T-cell (primary cell): ENCODE data around the gene POLD4. TPM values are rescaled to one million over a fixed set of nuclear protein-coding genes. Genes with fewer than 3 reads are reported as not detected.
A peak's percentile ranks its signal among the peaks of the same experiment; 100 is the strongest.

Experiments used
- ATAC-seq, 4 experiments: fragments of 200-7000 bp in 3 of 4; fragments of 150-1000 bp in 1 of 4; cut with Tn5 transposase; replicated peaks in 1 of 4; 1 replicate in 3 of 4; 2 replicates in 1 of 4; pipeline ENCODE4 v1.10.0; 2021; ENCODE audit warnings: moderate library complexity in 3 of 4, mild to moderate bottlenecking in 2 of 4, moderate number of reproducible peaks in 1 of 4
- CTCF ChIA-PET, 2 donors: fragments of 300-600 bp; sonication (Branson Sonifier 250); formaldehyde crosslinking; loops; one replicate each; lab custom pipeline; 2022; ENCODE audit warnings: antibody characterized with exemption in 2 of 2; lab: Charles Lee
- POLR2A ChIA-PET, 2 donors: fragments of 300-600 bp; sonication (Branson Sonifier 250); formaldehyde crosslinking; loops; one replicate each; lab custom pipeline; 2022; ENCODE audit warnings: antibody characterized with exemption in 2 of 2; lab: Charles Lee
- DNase-seq, 35 experiments: peaks; one replicate each; pipeline versions ENCODE4 v3.0.0 to v3.0.0-alpha.2; 2013 to 2023
- H3K27ac ChIP-seq: one replicate; pipeline ENCODE4 v1.5.1; 2013; ENCODE audit warnings: low read length
- H3K27me3 ChIP-seq, 2 experiments: replicated peaks in 1 of 2; 1 replicate in 1 of 2; 2 replicates in 1 of 2; pipeline versions ENCODE4 v1.6.1 to v1.7.0; 2013; ENCODE audit warnings: low read length in 1 of 2, mixed read lengths in 1 of 2; ENCODE audit not compliant: control insufficient read depth in 2 of 2, insufficient read depth in 2 of 2; ENCODE audit errors: extremely low read depth in 1 of 2
- H3K36me3 ChIP-seq, 2 donors: 1 replicate in 1 of 2; 2 replicates in 1 of 2; pipeline versions ENCODE4 v1.6.1 to v1.7.0; 2013; ENCODE audit warnings: low read length in 1 of 2; ENCODE audit not compliant: control insufficient read depth in 2 of 2, insufficient read depth in 1 of 2; ENCODE audit errors: extremely low read depth in 1 of 2
- H3K4me1 ChIP-seq, 2 experiments: 1 replicate in 1 of 2; 2 replicates in 1 of 2; pipeline versions ENCODE4 v1.6.1 to v1.7.0; 2013; ENCODE audit warnings: low read length in 2 of 2, mixed read lengths in 1 of 2; ENCODE audit not compliant: insufficient read depth in 2 of 2, control insufficient read depth in 1 of 2; ENCODE audit errors: extremely low read depth in 1 of 2
- H3K4me3 ChIP-seq, 2 donors: 1 replicate in 1 of 2; 2 replicates in 1 of 2; pipeline versions ENCODE4 v1.5.1 to v1.7.0; 2013; ENCODE audit warnings: mild to moderate bottlenecking in 2 of 2, low read length in 1 of 2, moderate library complexity in 1 of 2; ENCODE audit not compliant: control insufficient read depth in 1 of 2; ENCODE audit errors: extremely low read depth in 1 of 2
- H3K9me3 ChIP-seq: 2 replicates; pipeline ENCODE4 v1.7.0; 2013
- H3K27ac Mint-ChIP-seq, 2 donors: one replicate each; pipeline ENCODE4 v1.8.0; 2020 to 2021; ENCODE audit warnings: mild to moderate bottlenecking in 2 of 2, mixed read lengths in 2 of 2
- H3K27me3 Mint-ChIP-seq, 2 donors: one replicate each; pipeline ENCODE4 v1.8.0; 2021 to 2022; ENCODE audit warnings: mixed read lengths in 2 of 2
- H3K36me3 Mint-ChIP-seq: one replicate; pipeline ENCODE4 v1.8.0; 2021; ENCODE audit warnings: mixed read lengths
- H3K4me1 Mint-ChIP-seq, 3 donors: one replicate each; pipeline ENCODE4 v1.8.0; 2020 to 2022; ENCODE audit warnings: mixed read lengths in 3 of 3, mild to moderate bottlenecking in 1 of 3
- H3K4me3 Mint-ChIP-seq, 3 donors: one replicate each; pipeline ENCODE4 v1.8.0; 2020 to 2022; ENCODE audit warnings: mild to moderate bottlenecking in 3 of 3, mixed read lengths in 3 of 3, moderate library complexity in 3 of 3
- H3K9me3 Mint-ChIP-seq, 3 donors: one replicate each; pipeline ENCODE4 v1.8.0; 2020 to 2022; ENCODE audit warnings: mixed read lengths in 3 of 3
- WGBS: methylation state at CpG from one replicate; pipeline ENCODE4 v1.1.5; 2013; ENCODE audit warnings: missing lambda C conversion rate; ENCODE audit not compliant: insufficient coverage; 5-methylcytosine and 5-hydroxymethylcytosine counted together
- total RNA-seq, 35 experiments: library from RNA in 6 of 35; stranded (reverse) in 6 of 35; fragments of 120-200 nt in 1 of 35; gene quantifications; one replicate each; pipeline versions ENCODE4 v1.2.1 to v1.2.4 and lab custom pipeline; 2013 to 2026

Gene POLD4
- total RNA-seq, 5 donors from 2014 or later (not counting 1 experiment from before 2014, with no cell fraction given): 55.1 to 107 (median 98.0) TPM

- DNase-seq (no peak), ATAC-seq (no peak)
- no peak overlapping the region for H3K4me3 ChIP-seq
- Mint-ChIP-seq H3K4me3 (peak overlapping the region; percentile 41 to 55 (median 53)), H3K27ac (peak overlapping the region; percentile 66 to 68), H3K27me3 (no peaks in the 10 kb centered on the region), H3K9me3 (no peaks in the 10 kb centered on the region), H3K4me1 (peaks cover 49 to 58% (median 57%) of the 10 kb centered on the region in 3 donors), H3K36me3 (no peaks in the 10 kb centered on the region)
- H3K27ac ChIP-seq: no peak overlapping the region
- H3K4me1 ChIP-seq: peaks cover 13 to 65% of the 10 kb centered on the region in 2 experiments
- POLR2A ChIA-PET: interaction anchor here in 1 of 2 donors (0.6 kb wide), 1 partner anchor 202 kb away, joined by 3 read pairs; no protein-coding TSS in a partner anchor
- H3K27me3 ChIP-seq: no peaks in the 10 kb centered on the region
- CTCF ChIA-PET: interaction anchor here (0.7 to 0.8 kb wide), 2 partner anchors 53 to 74 kb away, joined by 3 read pairs; no protein-coding TSS in a partner anchor
- no CpG with 5 or more reads among the region's 9 CpGs for WGBS
- H3K9me3 ChIP-seq: no peaks in the 10 kb centered on the region
- H3K36me3 ChIP-seq: no peaks in the 10 kb centered on the region
Observed at GRCh38 chr11:67315325-67315909, 37.9 kb downstream of the POLD4 start.

DNA sequence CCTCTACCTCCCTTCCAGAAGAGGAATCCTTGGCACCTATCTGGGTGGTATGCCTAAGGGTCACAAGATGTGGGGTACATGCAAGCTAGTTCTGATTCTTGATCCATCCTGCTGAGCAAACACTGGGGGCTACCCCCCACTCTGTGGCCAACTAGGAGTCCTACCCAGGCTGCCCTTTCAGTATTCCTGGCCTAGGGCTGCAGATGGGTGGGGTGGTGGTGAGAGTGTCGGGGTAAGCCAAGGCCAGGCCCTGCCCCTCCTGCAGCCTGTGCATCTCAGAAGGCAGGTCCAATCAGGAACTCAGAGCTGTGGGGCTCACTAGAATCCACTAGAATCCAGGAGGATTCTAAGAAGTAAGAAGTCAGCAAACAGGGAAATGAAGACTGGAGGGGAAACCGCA lies 39.1 kb downstream of the POLD4 start:
- H3K27me3 ChIP-seq: no peaks in the 10 kb centered on the region
- no peaks in the 10 kb centered on the region for H3K9me3 ChIP-seq
- POLR2A ChIA-PET: interaction anchor here in 1 of 2 donors (0.7 kb wide), 1 partner anchor 11 kb away, joined by 4 read pairs; no protein-coding TSS in a partner anchor
- peaks cover 49 to 61% (median 49%) of the 10 kb centered on the region in 3 donors for H3K4me1 Mint-ChIP-seq
- no peak for ATAC-seq
- peak overlapping the region; percentile 23 for H3K27ac ChIP-seq
- no peaks in the 10 kb centered on the region for H3K27me3 Mint-ChIP-seq
- no peak overlapping the region for H3K4me3 ChIP-seq
- peaks cover 13 to 65% of the 10 kb centered on the region in 2 experiments for H3K4me1 ChIP-seq
- H3K27ac Mint-ChIP-seq: peak overlapping the region; percentile 84 to 92
- H3K36me3 Mint-ChIP-seq: no peaks in the 10 kb centered on the region
- peaks cover 0 to 2% of the 10 kb centered on the region in 2 donors for H3K36me3 ChIP-seq
- no peaks in the 10 kb centered on the region for H3K9me3 Mint-ChIP-seq
- CTCF ChIA-PET: no interaction called here
- H3K4me3 Mint-ChIP-seq: no peak overlapping the region
- 100% methylated on average over 1 of the region's 2 CpGs for WGBS
- DNase-seq: no peak

DNA sequence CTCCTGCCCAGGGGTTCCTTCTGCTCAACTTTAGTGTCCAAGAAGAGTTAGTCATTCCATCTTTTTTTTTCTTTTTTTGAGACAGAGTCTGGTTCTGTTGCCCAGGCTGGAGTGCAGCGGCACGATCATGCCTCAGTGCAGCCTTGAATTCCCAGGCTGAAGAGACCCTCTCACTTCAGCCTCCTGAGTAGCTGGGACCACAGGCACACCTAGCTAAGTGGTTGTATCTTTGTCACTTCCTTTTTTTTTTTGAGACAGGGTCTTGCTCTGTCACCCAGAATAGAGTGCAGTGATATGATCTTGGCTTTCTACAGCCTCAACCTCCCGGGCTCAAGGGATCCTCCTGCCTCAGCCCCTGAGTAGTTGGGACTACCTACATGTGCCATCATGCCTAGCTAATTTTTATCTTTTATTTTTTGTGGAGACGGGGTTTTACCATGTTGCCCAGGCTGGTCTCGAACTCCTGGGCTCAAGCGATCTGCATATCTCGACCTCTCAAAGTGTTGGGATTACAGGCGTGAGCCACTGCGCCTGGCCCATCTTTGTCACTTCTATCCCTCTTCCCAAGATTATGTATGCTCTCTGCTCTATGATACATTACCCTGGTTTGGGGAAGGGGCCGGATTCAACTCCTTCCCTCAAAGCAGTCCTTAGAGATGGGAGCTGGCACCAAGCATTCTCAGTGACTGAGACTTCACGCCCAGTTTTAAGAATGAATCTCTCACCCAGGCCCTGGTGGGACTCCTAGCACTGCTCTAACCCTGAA lies 40.0 kb downstream of the POLD4 start:
- H3K27ac ChIP-seq: peak overlapping the region; percentile 74
- Mint-ChIP-seq H3K36me3 (no peaks in the 10 kb centered on the region), H3K4me1 (peaks cover 40 to 52% (median 45%) of the 10 kb centered on the region in 3 donors), H3K27ac (peak overlapping the region; percentile 93 to 99), H3K4me3 (peak overlapping the region in 1 of 3 donors; percentile 55), H3K9me3 (no peaks in the 10 kb centered on the region), H3K27me3 (no peaks in the 10 kb centered on the region)
- ChIA-PET CTCF (interaction anchor here in 1 of 2 donors (0.7 kb wide), 1 partner anchor 804 kb away, joined by 3 read pairs; no protein-coding TSS in a partner anchor), POLR2A (interaction anchor here (0.6 to 0.7 kb wide), 4 partner anchors 10 to 138 kb away, joined by 3 to 4 read pairs (median 4); no protein-coding TSS in a partner anchor)
- H3K4me1 ChIP-seq: peaks cover 13 to 62% of the 10 kb centered on the region in 2 experiments
- H3K27me3 ChIP-seq: no peaks in the 10 kb centered on the region
- peaks cover 0 to 2% of the 10 kb centered on the region in 2 donors for H3K36me3 ChIP-seq
- WGBS: 96% methylated on average over 4 of the region's 11 CpGs
- DNase-seq (no peak), ATAC-seq (no peak)
- no peak overlapping the region for H3K4me3 ChIP-seq
- no peaks in the 10 kb centered on the region for H3K9me3 ChIP-seq

DNA sequence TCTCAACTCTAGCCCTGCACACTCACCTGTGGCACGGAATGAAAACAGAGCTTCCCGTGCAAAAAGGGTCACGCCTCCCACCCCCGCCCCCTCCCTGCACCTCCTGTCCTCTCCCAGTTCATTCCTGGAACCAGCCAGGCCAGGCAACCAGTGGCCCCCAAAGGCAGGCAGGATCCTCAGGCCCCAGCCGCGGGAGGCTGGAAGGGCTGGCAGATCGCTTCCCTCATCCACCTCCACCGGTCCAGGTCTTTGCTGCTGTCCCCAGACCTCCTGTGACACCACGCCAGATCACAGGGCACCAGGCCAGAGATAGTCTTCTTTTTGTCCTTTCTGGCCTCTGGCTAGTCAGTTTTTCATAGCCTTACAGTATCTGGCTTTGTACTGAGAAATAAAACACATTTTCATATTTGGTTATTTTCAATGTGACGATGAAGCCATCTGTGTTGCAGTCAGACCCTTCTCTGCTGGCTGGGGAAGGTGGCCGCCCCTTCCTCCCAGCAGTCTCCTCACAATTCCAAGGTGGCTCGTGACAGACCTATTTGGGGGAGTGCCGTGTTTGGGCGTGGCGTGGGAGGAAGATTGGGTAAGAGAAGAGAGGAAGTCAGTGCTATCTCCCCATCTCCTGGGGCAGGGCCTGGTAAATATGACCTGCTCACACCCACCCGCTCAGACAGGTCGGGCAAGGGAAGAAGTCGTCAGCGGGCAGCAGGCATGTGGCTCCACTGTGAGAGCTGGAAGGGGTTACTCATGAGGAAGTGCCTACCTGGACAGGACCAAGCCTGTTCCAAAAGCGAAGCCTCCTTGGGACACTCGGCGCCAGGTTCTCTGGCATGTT lies 40.9 kb downstream of the POLD4 start:
- Mint-ChIP-seq H3K27ac (peak overlapping the region; percentile 93 to 99), H3K36me3 (no peaks in the 10 kb centered on the region), H3K9me3 (no peaks in the 10 kb centered on the region), H3K4me3 (peak overlapping the region; percentile 40 to 60 (median 55)), H3K4me1 (peaks cover 33 to 48% (median 40%) of the 10 kb centered on the region in 3 donors), H3K27me3 (no peaks in the 10 kb centered on the region)
- Histone ChIP-seq H3K27me3 (no peaks in the 10 kb centered on the region), H3K36me3 (peaks cover 0 to 5% of the 10 kb centered on the region in 2 donors), H3K9me3 (no peaks in the 10 kb centered on the region), H3K4me3 (no peak overlapping the region), H3K4me1 (peaks cover 13 to 59% of the 10 kb centered on the region in 2 experiments), H3K27ac (peak overlapping the region; percentile 74)
- DNase-seq (peak in 18 of 35 experiments; percentile 17 to 60 (median 34)), ATAC-seq (peak; percentile 28 to 53 (median 36))
- 64% methylated on average over 11 of the region's 22 CpGs for WGBS
- ChIA-PET POLR2A (interaction anchor here in 1 of 2 donors (0.6 kb wide), 1 partner anchor 80 kb away, joined by 3 read pairs; no protein-coding TSS in a partner anchor), CTCF (no interaction called here)

DNA sequence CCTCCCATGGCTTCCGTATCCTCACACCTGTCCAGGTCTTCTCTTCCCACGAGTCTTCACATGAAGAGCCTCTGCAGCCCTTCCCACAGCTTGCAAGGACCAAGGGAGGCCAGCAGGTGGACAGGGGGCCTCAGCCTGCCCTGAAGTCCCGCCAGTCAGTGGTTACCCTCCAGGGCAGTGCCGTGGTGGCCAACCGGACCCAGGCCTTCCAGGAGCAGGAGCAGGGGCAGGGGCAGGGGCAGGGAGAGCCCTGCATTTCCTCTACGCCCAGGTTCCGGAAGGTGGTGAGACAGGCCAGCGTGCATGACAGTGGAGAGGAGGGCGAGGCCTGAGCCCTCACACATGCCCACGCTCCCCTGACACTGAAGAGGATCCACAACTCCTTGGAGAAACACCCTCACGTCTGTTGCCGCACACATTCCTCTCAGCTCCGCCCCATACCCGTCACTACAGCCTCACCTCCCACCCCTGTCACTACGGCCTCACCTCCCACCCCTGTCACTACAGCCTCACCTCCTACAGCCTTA lies 41.7 kb downstream of the POLD4 start:
- peaks cover 0 to 7% of the 10 kb centered on the region in 2 donors for H3K36me3 ChIP-seq
- Mint-ChIP-seq H3K4me3 (no peak overlapping the region), H3K27me3 (no peaks in the 10 kb centered on the region), H3K9me3 (no peaks in the 10 kb centered on the region), H3K4me1 (peaks cover 25 to 46% (median 37%) of the 10 kb centered on the region in 3 donors), H3K36me3 (no peaks in the 10 kb centered on the region), H3K27ac (peak overlapping the region; percentile 93 to 99)
- H3K9me3 ChIP-seq: no peaks in the 10 kb centered on the region
- ChIA-PET POLR2A (no interaction called here), CTCF (no interaction called here)
- ATAC-seq: peak in 2 of 4 experiments; percentile 21 to 50
- no peak overlapping the region for H3K4me3 ChIP-seq
- no peaks in the 10 kb centered on the region for H3K27me3 ChIP-seq
- peaks cover 13 to 52% of the 10 kb centered on the region in 2 experiments for H3K4me1 ChIP-seq
- WGBS: 93% methylated on average over 3 of the region's 15 CpGs
- DNase-seq: peak in 1 of 35 experiments; percentile 40
- peak overlapping the region; percentile 74 for H3K27ac ChIP-seq
